ENCODE measurements around the gene PTPRG. TPM values are rescaled to one million over a fixed set of nuclear protein-coding genes. Genes with fewer than 3 reads are reported as not detected.

The PTPRG gene
- total RNA-seq, 4 donors from 2014 or later: 11.0 to 18.5 (median 14.9) TPM

GRCh38 chr3:62229211-62229610 lies 667.8 kb downstream of the PTPRG start:
- no peaks in the 10 kb centered on the region for H3K9me3 ChIP-seq
- no peaks in the 10 kb centered on the region for H3K4me1 ChIP-seq
- no peak overlapping the region for H3K4me3 ChIP-seq
- DNase-seq (ENCODE audit: low spot score in 2 of 2): no peak
- 85% methylated on average over 5 of the region's 5 CpGs for WGBS
- no peaks in the 10 kb centered on the region for H3K36me3 ChIP-seq
- no peak overlapping the region for H3K27ac ChIP-seq
- no peak for TF ChIP-seq CTCF (IDR thresholded peaks at IDR 0.05)
- TF ChIP-seq POLR2AphosphoS5 (IDR thresholded peaks at IDR 0.05): no peak
- TF ChIP-seq EP300 (IDR thresholded peaks at IDR 0.05): no peak
- TF ChIP-seq POLR2A (IDR thresholded peaks at IDR 0.05): no peak
- no peaks in the 10 kb centered on the region for H3K27me3 ChIP-seq

GRCh38 chr3:62229908-62230307 lies 668.5 kb downstream of the PTPRG start:
- H3K4me3 ChIP-seq: no peak overlapping the region
- WGBS: 60% methylated on average over 1 of the region's 1 CpG

GRCh38 chr3:62233065-62233464 lies 671.7 kb downstream of the PTPRG start:
- 90% methylated on average over 6 of the region's 6 CpGs for WGBS
- Histone ChIP-seq H3K36me3 (no peaks in the 10 kb centered on the region), H3K27ac (no peak overlapping the region), H3K4me3 (no peak overlapping the region), H3K9me3 (no peaks in the 10 kb centered on the region), H3K27me3 (no peaks in the 10 kb centered on the region), H3K4me1 (peaks cover 8% of the 10 kb centered on the region)
- DNase-seq (ENCODE audit: low spot score in 2 of 2): no peak
- TF ChIP-seq CTCF (IDR thresholded peaks at IDR 0.05): no peak
- no peak for TF ChIP-seq POLR2A (IDR thresholded peaks at IDR 0.05)

More at GRCh38 chr3:62229908-62230307, 668.5 kb downstream of the PTPRG start:
- no peak overlapping the region for H3K27ac ChIP-seq
- H3K4me1 ChIP-seq: no peaks in the 10 kb centered on the region
- no peak for DNase-seq (ENCODE audit: low spot score in 2 of 2)
- TF ChIP-seq EP300 (IDR thresholded peaks at IDR 0.05) (no peak), POLR2AphosphoS5 (IDR thresholded peaks at IDR 0.05) (no peak), POLR2A (IDR thresholded peaks at IDR 0.05) (no peak), CTCF (IDR thresholded peaks at IDR 0.05) (no peak)
- no peaks in the 10 kb centered on the region for H3K27me3 ChIP-seq
- H3K9me3 ChIP-seq: no peaks in the 10 kb centered on the region
- H3K36me3 ChIP-seq: no peaks in the 10 kb centered on the region

GRCh38 chr3:62236016-62236415 lies 674.6 kb downstream of the PTPRG start:
- Histone ChIP-seq H3K27me3 (no peaks in the 10 kb centered on the region), H3K36me3 (no peaks in the 10 kb centered on the region), H3K9me3 (no peaks in the 10 kb centered on the region), H3K27ac (no peak overlapping the region), H3K4me3 (no peak overlapping the region), H3K4me1 (peaks cover 8% of the 10 kb centered on the region)
- no peak for TF ChIP-seq CTCF (IDR thresholded peaks at IDR 0.05)
- TF ChIP-seq EP300 (IDR thresholded peaks at IDR 0.05): no peak
- no peak for TF ChIP-seq POLR2AphosphoS5 (IDR thresholded peaks at IDR 0.05)
- no peak for TF ChIP-seq POLR2A (IDR thresholded peaks at IDR 0.05)
- no peak for DNase-seq (ENCODE audit: low spot score in 2 of 2)
- WGBS: 37% methylated on average over 4 of the region's 4 CpGs

- no peak overlapping the region for H3K27ac ChIP-seq
- no peak overlapping the region for H3K4me3 ChIP-seq
- H3K4me1 ChIP-seq: peaks cover 8% of the 10 kb centered on the region
- no peaks in the 10 kb centered on the region for H3K27me3 ChIP-seq
- no peaks in the 10 kb centered on the region for H3K9me3 ChIP-seq
- DNase-seq (ENCODE audit: low spot score in 2 of 2): no peak
- H3K36me3 ChIP-seq: no peaks in the 10 kb centered on the region
- TF ChIP-seq POLR2A (IDR thresholded peaks at IDR 0.05): no peak
- TF ChIP-seq EP300 (IDR thresholded peaks at IDR 0.05): no peak
- no peak for TF ChIP-seq POLR2AphosphoS5 (IDR thresholded peaks at IDR 0.05)
- no peak for TF ChIP-seq CTCF (IDR thresholded peaks at IDR 0.05)
- 74% methylated on average over 5 of the region's 5 CpGs for WGBS
Observed at GRCh38 chr3:62237286-62237948, 676.0 kb downstream of the PTPRG start.

Measured in suprapubic skin (tissue), 4 donors.